GM12875 (cell line): ENCODE data around the gene FTCD.
"Not testable (repeated sequence)": the region's sequence is repeated elsewhere in the genome, so short reads cannot be mapped to it uniquely, and the experiment has no call there.

Experiments
- H3K4me3 ChIP-seq: one replicate; pipeline ENCODE4 v1.5.1; 2011; ENCODE audit warnings: low read depth, low read length, control low read depth
- TF ChIP-seq, protein P1 (sequence below): IDR thresholded peaks from 2 replicates; pipeline ENCODE4 v1.5.1; 2011; ENCODE audit warnings: low read depth, mild to moderate bottlenecking, control low read depth, inconsistent platforms, low read length, moderate library complexity, borderline replicate concordance; ENCODE audit not compliant: insufficient read depth

FTCD gene

GRCh38 chr21:46180778-46181391 is 25.5 kb upstream of the FTCD start:
- TF ChIP-seq, protein P1, sequence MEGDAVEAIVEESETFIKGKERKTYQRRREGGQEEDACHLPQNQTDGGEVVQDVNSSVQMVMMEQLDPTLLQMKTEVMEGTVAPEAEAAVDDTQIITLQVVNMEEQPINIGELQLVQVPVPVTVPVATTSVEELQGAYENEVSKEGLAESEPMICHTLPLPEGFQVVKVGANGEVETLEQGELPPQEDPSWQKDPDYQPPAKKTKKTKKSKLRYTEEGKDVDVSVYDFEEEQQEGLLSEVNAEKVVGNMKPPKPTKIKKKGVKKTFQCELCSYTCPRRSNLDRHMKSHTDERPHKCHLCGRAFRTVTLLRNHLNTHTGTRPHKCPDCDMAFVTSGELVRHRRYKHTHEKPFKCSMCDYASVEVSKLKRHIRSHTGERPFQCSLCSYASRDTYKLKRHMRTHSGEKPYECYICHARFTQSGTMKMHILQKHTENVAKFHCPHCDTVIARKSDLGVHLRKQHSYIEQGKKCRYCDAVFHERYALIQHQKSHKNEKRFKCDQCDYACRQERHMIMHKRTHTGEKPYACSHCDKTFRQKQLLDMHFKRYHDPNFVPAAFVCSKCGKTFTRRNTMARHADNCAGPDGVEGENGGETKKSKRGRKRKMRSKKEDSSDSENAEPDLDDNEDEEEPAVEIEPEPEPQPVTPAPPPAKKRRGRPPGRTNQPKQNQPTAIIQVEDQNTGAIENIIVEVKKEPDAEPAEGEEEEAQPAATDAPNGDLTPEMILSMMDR = no peak
- H3K4me3 ChIP-seq = no peak overlapping the region

- TF ChIP-seq, protein P1 = no peak
These were observed 24.8 kb upstream of the FTCD start for GRCh38 chr21:46180079-46180722.

GRCh38 chr21:46179708-46180078 is 24.3 kb upstream of the FTCD start:
- TF ChIP-seq, protein P1 = no peak
- no peak overlapping the region for H3K4me3 ChIP-seq

More at GRCh38 chr21:46180079-46180722, 24.8 kb upstream of the FTCD start:
- H3K4me3 ChIP-seq = no peak overlapping the region

GRCh38 chr21:46178961-46179360 is 23.6 kb upstream of the FTCD start:
- TF ChIP-seq, protein P1 = no peak

DNA sequence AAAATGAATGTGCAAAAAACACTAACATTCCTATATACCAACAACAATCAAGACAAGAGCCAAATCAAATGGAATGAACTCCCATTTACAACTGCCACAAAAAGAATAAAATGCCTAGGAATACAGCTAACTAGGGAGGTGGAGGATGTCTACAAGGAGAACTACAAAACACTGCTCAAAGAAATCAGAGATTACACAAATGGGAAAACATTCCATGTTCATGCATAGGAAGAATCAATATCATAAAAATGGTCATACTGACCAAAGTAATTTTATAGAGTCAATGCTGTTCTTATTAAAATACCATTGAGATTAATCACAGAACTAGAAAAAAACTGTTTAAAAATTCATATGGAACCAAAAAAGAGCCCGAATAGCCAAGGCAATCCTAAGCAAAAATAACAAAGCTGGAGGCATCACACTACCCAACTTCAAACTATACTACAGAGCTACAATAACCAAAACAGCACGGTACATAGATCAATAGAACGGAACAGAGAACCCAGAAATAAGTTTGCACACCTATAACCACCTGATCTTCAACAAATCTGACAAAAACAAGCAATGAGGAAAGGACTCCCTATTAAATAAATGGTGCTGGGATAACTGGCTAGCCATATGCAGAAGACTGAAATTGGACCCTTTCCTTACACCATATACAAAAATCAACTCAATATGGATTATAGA is 21.2 kb upstream of the FTCD start:
- not testable (repeated sequence) for H3K4me3 ChIP-seq

More at GRCh38 chr21:46178961-46179360, 23.6 kb upstream of the FTCD start:
- H3K4me3 ChIP-seq = no peak overlapping the region

DNA sequence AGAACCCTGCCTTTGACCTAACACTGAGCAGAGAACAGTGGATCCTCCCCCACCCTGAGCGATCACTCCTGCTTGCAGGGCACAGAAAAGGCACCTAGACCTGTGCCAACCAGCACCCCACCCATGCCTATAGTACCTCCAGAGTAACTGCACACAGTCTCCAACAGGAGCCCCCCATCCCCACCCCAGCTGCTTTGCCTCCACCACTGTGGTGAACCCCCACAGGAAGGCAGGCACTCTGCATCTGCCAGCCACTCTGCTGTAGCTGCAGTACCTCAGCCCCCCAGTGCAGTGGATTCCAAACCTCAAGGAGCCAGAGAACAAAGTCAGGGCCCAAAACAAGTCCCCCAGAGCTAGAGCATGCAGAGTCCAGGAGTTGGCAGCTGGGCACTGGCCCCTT is 18.2 kb upstream of the FTCD start:
- TF ChIP-seq, protein P1 = no peak
- no peak overlapping the region for H3K4me3 ChIP-seq

DNA sequence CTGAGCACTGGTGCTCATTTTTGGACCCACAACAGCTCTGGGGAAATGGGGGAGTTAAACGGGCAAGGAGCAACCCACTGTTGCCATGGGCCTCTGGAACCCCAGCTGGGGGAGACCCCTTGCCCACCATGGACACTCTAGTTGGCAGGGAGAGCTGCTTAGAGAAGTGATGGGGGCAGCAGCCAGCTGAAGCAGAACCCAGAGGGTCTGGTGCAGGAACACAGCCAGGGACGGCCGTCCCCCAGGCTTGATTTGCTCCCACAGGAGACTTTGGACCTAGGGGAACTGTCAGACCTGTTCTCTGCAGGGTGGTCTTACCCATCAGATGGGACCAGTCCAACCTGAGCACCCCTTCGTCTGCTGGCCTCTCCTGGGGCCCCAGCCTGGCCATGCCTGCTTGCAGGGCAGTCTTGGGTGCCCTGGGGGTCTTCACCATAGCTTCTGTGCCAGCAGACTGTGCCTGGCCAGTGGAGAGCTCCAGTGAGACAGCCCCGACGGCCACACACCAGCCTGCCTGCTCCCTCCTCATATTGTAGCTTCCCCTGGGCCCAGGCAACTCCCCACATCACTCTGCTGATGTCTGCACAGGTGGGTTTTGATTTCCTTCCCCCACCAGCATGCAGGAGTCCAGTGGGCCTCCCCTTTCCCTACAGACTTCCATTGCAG is 17.6 kb upstream of the FTCD start:
- TF ChIP-seq, protein P1 = no peak
- no peak overlapping the region for H3K4me3 ChIP-seq
